HG02973 (cell line): ENCODE measurements around the gene LRRC10B.

Experiments
- ATAC-seq: cut with Tn5 transposase; IDR thresholded peaks from one replicate; pipeline ENCODE4 v1.9.1; 2021; ENCODE audit warnings: moderate library complexity; ENCODE audit not compliant: unreplicated experiment

Gene LRRC10B

GRCh38 chr11:61528114-61528513 lies 19.6 kb downstream of the LRRC10B start:
- ATAC-seq: no peak

DNA sequence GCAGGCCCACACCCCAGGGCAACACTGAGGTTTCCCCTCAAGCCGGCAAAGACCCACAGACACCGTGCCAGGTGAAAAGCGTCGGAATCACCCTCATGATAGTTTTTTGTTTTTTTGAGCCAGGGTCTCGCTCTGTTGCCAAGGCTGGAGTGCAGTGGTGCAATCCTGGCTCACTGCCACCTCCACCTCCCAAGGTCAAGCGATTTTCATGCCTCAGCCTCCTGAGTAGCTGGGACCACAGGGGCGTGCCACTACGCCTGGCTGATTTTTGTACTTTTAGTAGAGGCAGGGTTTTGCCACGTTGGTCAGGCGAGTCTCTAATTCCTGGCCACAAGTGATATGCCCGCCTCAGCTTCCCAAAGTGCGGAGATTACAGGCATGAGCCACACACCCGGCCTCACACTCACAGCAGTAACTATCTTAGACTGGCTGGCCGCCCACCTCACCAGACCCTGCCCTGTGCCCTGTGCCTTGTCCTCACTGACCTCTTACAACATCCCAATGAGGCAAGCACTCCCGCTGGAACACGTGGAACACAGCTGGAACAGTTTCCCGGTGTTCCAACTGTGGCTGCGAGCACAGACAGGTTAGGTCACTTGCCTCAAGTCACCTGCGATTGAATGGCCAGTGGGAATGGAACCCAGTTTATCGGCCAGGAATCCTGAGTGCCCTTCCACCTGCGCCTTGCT lies 21.1 kb downstream of the LRRC10B start:
- ATAC-seq: no peak

GRCh38 chr11:61531044-61531443 lies 22.5 kb downstream of the LRRC10B start:
- no peak for ATAC-seq

DNA sequence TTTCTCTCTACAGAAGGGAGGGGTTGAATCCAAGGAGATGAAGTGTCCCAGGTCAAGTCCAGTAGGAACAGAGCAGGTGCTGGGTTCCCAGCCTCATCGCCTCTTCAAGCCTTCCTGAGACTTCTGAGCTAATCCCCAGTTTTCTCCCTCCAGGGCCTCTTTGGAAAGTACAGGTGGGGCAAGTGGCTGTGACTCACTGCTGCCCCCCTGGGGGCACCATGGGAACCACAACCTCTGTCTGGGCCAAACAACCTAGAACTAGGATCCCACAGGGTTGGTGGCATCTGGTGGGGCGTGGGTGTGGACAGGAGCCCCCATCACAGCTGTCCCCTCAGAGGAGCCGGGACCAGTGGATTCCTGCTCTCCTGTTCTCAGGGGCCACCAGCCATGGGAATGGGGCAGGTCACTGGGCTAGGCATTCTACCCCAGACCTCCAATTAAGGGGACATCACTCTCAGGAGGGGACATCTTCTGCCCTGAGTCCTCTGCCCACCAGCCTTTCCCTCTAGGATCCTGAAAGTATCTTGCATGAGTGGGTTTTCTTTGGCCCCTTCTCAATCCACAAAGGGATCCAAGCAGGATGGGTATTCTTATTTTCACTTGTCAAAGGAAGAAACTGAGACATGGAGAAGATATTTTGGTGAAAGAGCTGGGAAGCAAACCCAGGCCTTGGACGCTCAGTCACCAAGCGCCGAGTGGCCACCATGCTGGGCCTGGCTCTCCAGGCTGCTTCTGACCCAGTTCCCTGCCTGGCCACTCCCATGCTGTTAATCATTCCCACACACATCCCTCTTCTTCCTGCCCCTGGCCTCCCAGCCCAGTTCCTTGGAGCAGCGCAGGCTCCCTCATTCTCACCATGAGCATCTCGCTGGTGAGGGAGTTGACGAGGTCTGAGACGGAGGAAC lies 23.8 kb downstream of the LRRC10B start:
- no peak for ATAC-seq

GRCh38 chr11:61533039-61533375 lies 24.5 kb downstream of the LRRC10B start:
- ATAC-seq: no peak

DNA sequence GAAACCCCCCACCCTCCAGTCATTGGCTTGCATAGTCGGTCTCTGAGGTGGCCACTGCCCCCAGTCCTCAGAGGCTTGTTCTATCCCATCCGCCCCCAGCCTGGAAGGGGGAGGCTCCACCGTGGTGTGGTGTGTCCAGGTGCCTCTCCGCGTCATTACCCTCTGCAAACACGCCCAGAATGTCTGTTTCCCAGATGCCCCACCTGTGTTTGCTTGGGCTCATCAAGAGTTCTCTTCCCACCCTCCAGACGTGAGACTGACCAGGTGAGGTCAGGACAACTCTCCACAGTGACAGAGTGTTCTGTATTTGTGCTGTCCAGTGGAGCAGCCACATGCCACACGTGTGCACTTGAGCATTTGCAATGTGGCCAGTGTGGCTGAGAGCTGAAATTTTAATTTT lies 24.9 kb downstream of the LRRC10B start:
- ATAC-seq: no peak

- no peak for ATAC-seq
These were observed 25.7 kb downstream of the LRRC10B start for GRCh38 chr11:61534025-61534932.

GRCh38 chr11:61534933-61535839 lies 26.6 kb downstream of the LRRC10B start:
- ATAC-seq: no peak

GRCh38 chr11:61535998-61536675 lies 27.6 kb downstream of the LRRC10B start:
- no peak for ATAC-seq

DNA sequence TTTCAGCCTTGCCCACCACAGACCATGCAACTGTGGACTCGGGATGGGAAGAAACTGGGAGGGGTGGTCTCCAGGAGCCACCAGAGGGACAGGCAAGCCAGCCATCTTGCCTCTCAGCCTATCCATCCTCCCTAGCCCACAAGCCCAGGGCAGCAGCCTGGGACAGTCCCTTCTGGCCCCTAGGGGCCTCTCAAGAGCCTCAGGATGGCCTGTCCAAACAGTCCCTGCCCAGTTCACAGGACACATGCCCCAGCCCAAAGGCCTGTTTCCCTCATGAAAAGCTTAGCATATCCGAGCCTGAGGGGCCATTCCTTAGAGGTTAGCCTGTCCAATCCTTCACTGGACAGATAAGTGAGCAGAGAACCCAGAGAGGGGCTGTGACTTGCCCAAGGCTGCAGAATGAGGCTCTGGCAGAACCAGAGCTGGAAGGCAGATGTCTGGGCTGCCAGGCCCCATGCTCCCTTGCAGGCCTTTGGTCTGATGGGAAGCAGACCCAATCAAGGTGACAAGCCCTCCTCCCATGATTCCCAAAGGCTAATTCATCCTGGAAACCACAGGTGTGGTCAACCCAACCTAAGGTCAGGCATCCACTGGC lies 28.2 kb downstream of the LRRC10B start:
- ATAC-seq: no peak

DNA sequence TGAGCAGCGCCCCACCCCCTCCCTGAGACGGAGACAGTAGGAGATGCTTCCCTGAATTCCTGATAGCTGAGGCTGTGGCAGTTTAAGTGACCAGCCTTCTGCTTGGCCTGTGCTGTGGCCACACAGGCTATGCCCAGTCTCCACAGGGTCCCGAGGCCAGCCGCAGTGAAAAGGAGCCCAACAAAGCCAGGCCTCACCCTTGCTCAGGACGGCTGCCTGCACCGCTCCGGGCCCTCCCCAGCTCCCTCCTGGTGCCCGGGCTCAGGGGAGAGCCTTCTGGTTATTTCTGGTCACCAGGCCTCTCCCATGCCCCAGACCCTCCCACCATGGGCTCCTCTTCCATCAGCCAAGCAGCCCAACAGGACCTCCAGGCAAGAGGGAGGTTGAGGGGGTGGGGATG lies 28.8 kb downstream of the LRRC10B start:
- ATAC-seq: no peak

DNA sequence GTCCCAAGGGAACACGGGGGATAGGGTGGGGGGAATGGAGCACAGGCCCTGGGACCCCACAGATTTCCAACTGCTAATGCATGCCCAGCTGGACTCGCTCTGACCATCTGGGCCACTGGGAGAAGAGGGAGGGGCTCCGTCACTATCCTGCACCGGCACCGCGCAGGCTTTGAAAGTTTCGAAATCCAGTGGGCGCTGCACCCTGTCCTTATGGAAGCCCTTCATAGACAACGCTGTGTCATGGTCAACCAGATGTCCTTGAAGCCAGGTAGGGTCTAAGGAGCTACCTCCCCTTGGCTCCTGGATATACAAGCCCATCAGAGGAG lies 30.1 kb downstream of the LRRC10B start:
- ATAC-seq: no peak

DNA sequence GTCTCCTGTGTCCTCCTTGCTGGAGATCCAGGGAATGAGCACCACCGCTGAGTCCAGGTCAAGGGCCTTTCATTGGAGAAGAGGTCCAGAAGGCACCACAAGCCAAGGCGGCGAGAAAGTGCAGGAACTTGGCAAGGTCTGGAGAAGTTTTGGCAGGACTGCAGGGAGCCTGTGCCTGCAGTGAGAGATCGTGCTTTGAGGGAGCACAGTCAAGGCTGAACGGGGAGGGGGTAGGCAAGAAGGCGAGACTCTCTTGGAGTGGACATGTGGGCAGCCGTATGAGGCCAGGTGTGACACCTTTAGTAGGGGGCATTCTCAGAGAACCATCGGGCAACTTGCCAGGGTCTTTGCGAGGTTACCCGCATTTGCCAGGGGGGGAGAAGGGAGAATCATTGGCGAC lies 30.5 kb downstream of the LRRC10B start:
- ATAC-seq: no peak

GRCh38 chr11:61539831-61540357 lies 31.3 kb downstream of the LRRC10B start:
- ATAC-seq: no peak

DNA sequence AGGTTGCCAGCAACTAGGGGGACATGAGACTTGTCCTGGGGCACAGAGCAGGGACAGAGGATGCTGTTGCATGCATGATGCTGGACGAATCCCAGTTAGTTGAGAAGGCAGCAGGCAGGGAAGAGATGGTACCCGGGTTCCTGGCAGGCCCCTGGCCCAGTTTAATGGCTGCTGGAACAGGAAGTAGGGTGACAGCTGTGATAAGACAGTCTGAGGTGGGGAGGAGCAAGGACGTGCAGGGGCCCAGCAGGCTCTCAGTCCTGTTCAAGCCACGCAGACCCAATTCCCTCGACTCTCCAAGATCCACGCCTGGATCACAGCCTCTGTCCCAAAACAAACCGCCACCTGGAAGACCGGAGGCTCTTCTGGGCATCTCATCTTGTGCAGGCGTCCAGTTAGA lies 32.0 kb downstream of the LRRC10B start:
- ATAC-seq: no peak

DNA sequence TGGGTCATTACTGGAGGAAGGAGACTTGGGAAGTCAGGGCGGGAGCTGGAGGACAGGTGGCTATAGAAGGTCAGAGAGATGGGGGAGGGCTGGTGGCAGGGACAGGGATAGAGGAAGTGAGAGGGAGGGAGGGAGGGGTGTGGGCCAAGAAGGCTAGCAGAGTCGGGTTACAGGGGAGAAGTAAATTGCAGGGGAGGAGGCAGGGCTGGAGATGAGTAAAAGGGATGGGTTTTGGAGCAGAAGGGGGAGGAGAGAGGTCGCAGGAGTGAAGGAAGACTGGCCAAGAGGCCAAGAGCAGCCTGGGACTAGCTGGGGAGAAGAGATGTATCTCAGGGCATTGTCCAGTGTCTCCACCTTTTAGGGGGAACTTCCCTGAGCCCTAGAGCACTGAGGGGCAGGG lies 33.0 kb downstream of the LRRC10B start:
- no peak for ATAC-seq

- no peak for ATAC-seq
These were observed 33.5 kb downstream of the LRRC10B start for GRCh38 chr11:61542024-61542461.

- ATAC-seq: no peak
These were observed 34.2 kb downstream of the LRRC10B start for GRCh38 chr11:61542705-61543104.

GRCh38 chr11:61543606-61544306 lies 35.2 kb downstream of the LRRC10B start:
- ATAC-seq: no peak
